Osteocyte (in vitro differentiated cells): ENCODE results near the gene CDH20. TPM values are rescaled to one million over a fixed set of nuclear protein-coding genes. Genes with fewer than 3 reads are reported as not detected.

Experiments
- DNase-seq: peaks from one replicate; pipeline ENCODE4 v3.0.0; 2021; ENCODE audit warnings: mixed read lengths; ENCODE audit not compliant: unreplicated experiment; ENCODE audit errors: extremely low spot score
- H3K27ac Mint-ChIP-seq: one replicate; pipeline ENCODE4 v1.8.0; 2021; ENCODE audit warnings: mild to moderate bottlenecking, mixed read lengths; ENCODE audit not compliant: unreplicated experiment
- H3K27me3 Mint-ChIP-seq: one replicate; pipeline ENCODE4 v1.8.0; 2021; ENCODE audit warnings: mixed read lengths; ENCODE audit not compliant: unreplicated experiment
- H3K36me3 Mint-ChIP-seq: one replicate; pipeline ENCODE4 v1.8.0; 2021; ENCODE audit warnings: mixed read lengths; ENCODE audit not compliant: unreplicated experiment
- H3K4me1 Mint-ChIP-seq: one replicate; pipeline ENCODE4 v1.8.0; 2021; ENCODE audit warnings: mixed read lengths; ENCODE audit not compliant: unreplicated experiment
- H3K4me3 Mint-ChIP-seq: one replicate; pipeline ENCODE4 v1.8.0; 2021; ENCODE audit warnings: mild to moderate bottlenecking, moderate library complexity, mixed read lengths; ENCODE audit not compliant: unreplicated experiment
- H3K9me3 Mint-ChIP-seq: one replicate; pipeline ENCODE4 v1.8.0; 2021; ENCODE audit warnings: mixed read lengths; ENCODE audit not compliant: unreplicated experiment
- CTCF ChIP-seq: fragments of 200-600 bp; sonication (generic); IDR thresholded peaks from 2 replicates; pipeline ENCODE4 v1.5.0; 2021; ENCODE audit warnings: antibody characterized with exemption, mild to moderate bottlenecking, moderate library complexity
- long read RNA-seq: library from polyadenylated mRNA; unstranded; transcript quantifications from one replicate; pipeline ENCODE4 v2.0.0, GENCODE V29; 2021
- total RNA-seq: library from RNA; stranded (reverse); gene quantifications from 2 replicates; pipeline ENCODE4 v1.2.1, GENCODE V29; 2021

The CDH20 gene
- total RNA-seq = not detected in 2 replicates
- long read RNA-seq, partial matches to known transcripts = 0 of 1 reads
- long read RNA-seq, other reads (novel, unspliced or antisense) = 1 of 1 reads

GRCh38 chr18:61333271-61333745, at the start of gene CDH20:
Gene CDH20 (plus strand): TSS chr18:61333430.
- peaks cover 6% of the 10 kb centered on the region for H3K36me3 Mint-ChIP-seq
- H3K9me3 Mint-ChIP-seq = no peaks in the 10 kb centered on the region
- no peak within 1 kb of the TSS for H3K27ac Mint-ChIP-seq
- no peak for TF ChIP-seq CTCF
- H3K27me3 Mint-ChIP-seq = peaks cover 51% of the 10 kb centered on the region
- no peak for DNase-seq
- peak within 1 kb of the TSS; percentile 73 for H3K4me3 Mint-ChIP-seq
- H3K4me1 Mint-ChIP-seq = peaks cover 28% of the 10 kb centered on the region

GRCh38 chr18:61284039-61284438, 49.2 kb upstream of the CDH20 start:
- Mint-ChIP-seq H3K36me3 (no peaks in the 10 kb centered on the region), H3K27me3 (peaks cover 24% of the 10 kb centered on the region), H3K4me3 (no peak overlapping the region), H3K4me1 (no peaks in the 10 kb centered on the region), H3K27ac (no peak overlapping the region), H3K9me3 (peaks cover 21% of the 10 kb centered on the region)
- DNase-seq = no peak
- no peak for TF ChIP-seq CTCF

GRCh38 chr18:61285777-61286176, 47.5 kb upstream of the CDH20 start:
- no peak for TF ChIP-seq CTCF
- Mint-ChIP-seq H3K27ac (no peak overlapping the region), H3K4me3 (no peak overlapping the region), H3K9me3 (peaks cover 9% of the 10 kb centered on the region), H3K4me1 (no peaks in the 10 kb centered on the region), H3K27me3 (peaks cover 28% of the 10 kb centered on the region), H3K36me3 (no peaks in the 10 kb centered on the region)
- DNase-seq = no peak

- TF ChIP-seq CTCF = no peak
- no peak overlapping the region for H3K27ac Mint-ChIP-seq
These were observed 46.4 kb upstream of the CDH20 start for GRCh38 chr18:61286867-61287266.

GRCh38 chr18:61290616-61291015, 42.6 kb upstream of the CDH20 start:
- Mint-ChIP-seq H3K36me3 (no peaks in the 10 kb centered on the region), H3K4me3 (no peak overlapping the region), H3K9me3 (no peaks in the 10 kb centered on the region), H3K27me3 (peaks cover 40% of the 10 kb centered on the region), H3K27ac (no peak overlapping the region), H3K4me1 (no peaks in the 10 kb centered on the region)
- no peak for TF ChIP-seq CTCF
- DNase-seq = no peak

More at GRCh38 chr18:61286867-61287266, 46.4 kb upstream of the CDH20 start:
- Mint-ChIP-seq H3K4me1 (no peaks in the 10 kb centered on the region), H3K9me3 (no peaks in the 10 kb centered on the region), H3K36me3 (no peaks in the 10 kb centered on the region), H3K27me3 (peaks cover 33% of the 10 kb centered on the region), H3K4me3 (no peak overlapping the region)
- no peak for DNase-seq
